Mammary epithelial cell (primary cell): Measurements from ENCODE around the gene OR51A2.

Source experiments
- CTCF ChIP-seq, 2 donors: IDR thresholded peaks in 1 of 2; conservative IDR thresholded peaks in 1 of 2; 2 replicates each; pipeline ENCODE4 v1.5.1; 2011 to 2012; ENCODE audit warnings: inconsistent platforms in 2 of 2, low read length in 2 of 2, mild to moderate bottlenecking in 2 of 2, control low read depth in 1 of 2, low read depth in 1 of 2; ENCODE audit not compliant: insufficient read depth in 1 of 2; ENCODE audit errors: extremely low read depth in 1 of 2
- EZH2 ChIP-seq: IDR thresholded peaks from 2 replicates; pipeline ENCODE4 v1.6.1; 2012; ENCODE audit warnings: low read length, inconsistent platforms, borderline replicate concordance

- no peak for TF ChIP-seq CTCF (conservative IDR thresholded peaks at IDR 0.05 in 1 of 2, IDR thresholded peaks at IDR 0.05 in 1 of 2; ENCODE audit: extremely low read depth in 1 of 2, insufficient read depth in 1 of 2, low read depth in 1 of 2, low read length in 2 of 2)
- TF ChIP-seq EZH2 = no peak
These were observed 33.7 kb downstream of the OR51A2 start for GRCh38 chr11:4921796-4922195.
